HG02852 (cell line): ENCODE measurements around the gene LMF2.
"Not testable (repeated sequence)": the region's sequence is repeated elsewhere in the genome, so short reads cannot be mapped to it uniquely, and the experiment has no call there.

ENCODE experiments used
- ATAC-seq: cut with Tn5 transposase; IDR thresholded peaks from one replicate; pipeline ENCODE4 v1.9.1; 2021; ENCODE audit warnings: mild to moderate bottlenecking, moderate library complexity; ENCODE audit not compliant: unreplicated experiment

The LMF2 gene

DNA sequence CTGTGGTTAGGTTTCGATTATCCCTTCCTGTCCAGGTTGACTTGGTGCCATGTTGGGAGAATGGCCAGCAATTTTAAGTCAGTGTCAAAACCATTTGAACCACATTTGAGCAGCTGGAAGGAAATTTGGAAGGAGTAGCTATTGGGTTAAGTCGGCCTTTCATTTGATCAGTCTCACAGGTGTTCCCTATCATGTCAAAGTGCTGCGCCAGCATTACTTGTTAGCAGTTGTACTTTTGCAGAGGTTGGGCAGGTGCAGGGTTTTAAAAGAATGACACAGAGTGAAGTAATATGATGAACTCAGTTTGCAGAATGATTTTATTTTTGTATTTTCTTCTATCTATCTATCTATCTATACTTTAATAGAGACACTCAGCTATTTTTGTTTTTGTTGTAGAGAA is 28.7 kb upstream of the LMF2 start:
- no peak for ATAC-seq

DNA sequence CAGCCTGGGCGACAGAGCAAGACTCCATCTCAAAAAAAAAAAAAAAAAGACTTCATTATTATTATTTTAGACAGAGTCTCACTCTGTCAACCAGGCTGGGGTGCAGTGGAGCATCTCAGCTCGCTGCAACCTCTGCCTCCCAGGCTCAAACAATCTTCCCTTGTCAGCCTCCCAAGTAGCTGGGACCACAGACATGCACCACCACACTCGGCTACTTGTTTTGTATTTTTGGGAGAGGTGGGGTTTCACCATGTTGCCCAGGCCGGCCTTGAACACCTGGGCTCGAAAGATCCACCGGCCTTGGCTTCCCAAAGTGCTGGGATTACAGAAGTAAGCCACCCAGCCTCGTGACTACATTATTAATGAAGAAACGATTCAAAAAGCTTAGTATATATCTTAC is 27.6 kb upstream of the LMF2 start:
- no peak for ATAC-seq

DNA sequence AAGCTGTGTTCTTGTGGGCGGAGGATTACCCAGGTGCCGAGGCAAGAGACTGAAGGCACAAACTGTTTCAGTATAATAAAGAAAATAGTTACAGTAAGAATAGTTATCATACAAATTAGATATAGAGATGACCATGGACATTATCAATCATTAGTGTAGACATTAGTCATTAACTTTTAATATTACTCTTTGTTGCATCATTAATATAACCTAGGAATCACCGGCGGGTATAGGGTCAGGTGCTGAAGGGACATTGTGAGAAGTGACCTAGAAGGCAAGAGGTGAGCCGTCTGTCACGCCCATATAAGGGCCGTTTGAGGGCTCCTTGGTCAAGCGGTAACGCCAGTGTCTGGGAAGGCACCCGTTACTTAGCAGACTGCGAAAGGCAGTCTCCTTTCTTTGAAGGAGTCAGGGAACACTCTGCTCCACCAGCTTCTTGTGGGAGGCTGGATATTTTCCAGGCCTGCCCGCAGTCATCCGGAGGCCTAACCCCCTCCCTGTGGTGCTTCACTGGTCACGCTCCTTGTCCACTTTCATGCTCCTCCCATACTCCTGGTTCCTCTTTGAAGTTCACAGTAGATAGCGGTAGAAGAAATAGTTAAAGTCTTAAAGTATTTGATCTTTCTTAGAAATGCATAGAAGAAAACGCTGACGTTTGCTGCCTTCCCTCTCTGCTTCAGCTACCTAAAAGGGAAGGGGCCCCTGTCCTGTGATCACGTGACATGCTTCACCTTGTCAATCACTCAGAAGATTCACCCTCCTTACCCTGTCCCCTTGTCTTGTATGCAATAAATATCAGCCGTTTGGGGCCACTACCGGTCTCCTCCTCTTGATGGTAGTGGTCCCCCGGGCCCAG is 26.6 kb upstream of the LMF2 start:
- ATAC-seq, result not testable (repeated sequence)

DNA sequence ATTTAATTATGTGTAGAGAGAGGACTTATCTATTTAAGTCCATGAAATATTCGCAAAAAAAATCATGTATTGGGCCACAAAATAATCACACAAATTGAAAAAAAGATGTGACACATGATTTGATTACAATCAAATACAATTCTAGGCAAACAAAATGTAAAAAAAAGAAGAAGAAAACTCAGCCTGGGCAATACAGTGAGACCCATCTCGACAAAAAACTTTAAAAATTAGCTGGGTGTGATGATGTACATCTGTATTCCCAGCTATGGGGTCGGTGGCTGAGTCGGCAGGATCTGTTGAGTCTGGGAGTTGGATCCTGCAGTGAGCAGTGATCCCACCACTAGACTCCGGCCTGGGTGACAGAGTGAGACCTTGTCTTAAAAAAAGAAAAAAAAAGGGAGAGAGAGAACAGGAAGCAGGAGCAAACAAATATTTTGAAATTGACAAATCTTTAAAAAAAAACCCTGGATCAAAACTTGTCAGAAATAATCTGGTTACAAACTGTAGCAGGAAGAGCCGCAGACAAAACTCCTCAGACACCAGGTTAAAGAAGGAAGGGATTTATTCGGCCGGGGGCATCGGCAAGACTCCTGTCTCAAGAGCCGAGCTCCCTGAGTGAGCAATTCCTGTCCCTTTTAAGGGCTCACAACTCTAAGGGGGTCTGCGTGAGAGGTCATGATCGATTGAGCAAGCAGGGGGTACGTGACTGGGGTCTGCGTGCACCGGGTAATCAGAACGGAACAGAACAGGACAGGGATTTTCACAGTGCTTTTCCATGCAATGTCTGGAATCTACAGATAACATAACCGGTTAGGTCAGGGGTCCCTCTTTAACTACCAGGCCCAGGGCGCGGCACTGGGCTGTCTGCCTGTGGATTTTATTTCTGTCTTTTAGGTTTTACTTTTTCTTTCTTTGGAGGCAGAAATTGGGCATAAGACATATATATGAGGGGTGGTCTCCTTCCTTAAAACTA is 25.6 kb upstream of the LMF2 start:
- no peak for ATAC-seq

DNA sequence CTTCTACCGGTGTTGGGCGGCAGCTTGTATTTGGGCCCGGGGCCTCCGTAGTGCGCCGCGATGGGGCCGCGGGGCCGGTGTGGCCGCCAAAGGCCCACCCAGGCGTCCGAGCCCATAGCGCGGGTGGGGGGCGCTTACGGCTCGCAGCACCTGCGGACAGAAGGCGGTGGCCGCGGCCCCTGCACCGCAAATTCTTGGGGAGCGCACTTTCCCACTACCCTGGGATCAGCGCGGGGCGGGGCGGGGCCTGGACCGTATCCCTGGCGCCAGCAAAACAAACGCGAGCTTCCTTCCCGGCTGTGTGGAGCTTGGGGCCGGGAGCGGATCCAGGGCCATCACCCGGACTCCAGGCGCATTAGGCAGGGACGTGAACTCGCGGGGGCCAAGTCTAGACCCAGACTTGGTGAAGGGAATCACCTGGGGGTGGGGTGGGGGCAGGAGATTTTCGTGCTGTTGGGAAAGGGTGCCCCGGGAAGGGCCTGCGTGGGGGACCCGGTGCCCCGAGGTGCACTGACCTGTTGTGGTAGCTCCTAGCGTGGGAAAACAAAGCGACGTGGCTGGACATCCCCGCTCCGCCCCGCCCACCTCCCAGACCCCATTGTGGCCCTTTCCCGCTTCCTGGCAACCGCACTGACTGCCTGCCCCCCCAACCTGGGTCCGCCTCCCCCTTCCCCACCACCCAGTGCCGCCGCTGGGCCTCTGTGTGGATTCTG is 24.6 kb upstream of the LMF2 start:
- ATAC-seq, result no peak

DNA sequence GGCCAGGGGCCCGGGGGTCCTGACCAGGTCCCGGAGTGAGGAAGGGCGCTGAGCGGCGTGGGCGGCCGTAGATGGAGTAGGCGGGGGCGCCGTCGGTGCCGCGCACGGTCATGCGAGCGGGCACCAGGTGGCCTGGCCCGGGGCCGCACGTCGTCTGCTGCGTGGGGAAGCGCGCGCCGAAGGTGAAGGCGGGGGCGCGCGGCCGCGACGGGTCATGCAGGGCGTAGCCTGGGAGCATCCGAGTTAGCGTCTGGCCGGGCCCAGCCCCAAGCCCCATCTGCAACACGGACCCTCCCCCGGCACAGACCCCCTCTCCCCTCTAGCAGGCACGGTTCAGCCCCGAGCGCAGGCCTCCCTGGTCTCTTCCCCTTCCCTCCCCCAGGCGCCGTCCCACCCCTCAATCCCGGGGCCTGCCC is 24.1 kb upstream of the LMF2 start:
- no peak for ATAC-seq

DNA sequence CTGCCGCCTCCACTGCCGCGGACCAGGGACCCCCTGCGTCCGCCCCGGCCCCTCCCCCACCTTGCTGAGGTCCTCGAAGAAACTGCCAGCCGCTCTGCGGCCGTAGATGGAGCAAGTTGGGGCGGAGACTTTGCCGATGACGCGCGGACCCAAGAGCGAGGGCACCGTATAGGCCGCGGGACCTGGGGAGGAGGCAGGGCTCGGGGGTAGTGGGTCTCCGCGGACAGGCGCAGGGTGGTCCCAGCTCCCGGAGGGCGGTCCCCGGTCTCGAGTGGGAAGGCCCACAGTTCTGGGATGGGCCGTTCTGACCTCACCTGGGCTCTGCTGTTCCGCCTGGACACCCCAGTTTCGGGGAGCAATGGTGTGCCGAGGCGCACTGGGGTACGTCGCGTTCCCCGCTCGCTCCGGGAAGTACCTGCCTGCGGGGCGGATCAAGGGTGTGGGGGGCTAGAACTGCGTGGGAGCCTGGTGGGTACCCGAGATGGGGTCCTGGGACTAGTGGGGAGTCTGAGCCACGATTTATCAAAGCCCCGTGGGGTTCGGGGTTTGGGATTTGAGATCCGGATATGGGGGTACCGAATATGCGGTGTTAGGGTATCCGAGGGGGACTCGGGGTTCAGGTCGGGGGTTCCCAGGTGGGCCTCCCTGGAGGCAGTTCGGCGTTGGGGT is 23.5 kb upstream of the LMF2 start:
- no peak for ATAC-seq

DNA sequence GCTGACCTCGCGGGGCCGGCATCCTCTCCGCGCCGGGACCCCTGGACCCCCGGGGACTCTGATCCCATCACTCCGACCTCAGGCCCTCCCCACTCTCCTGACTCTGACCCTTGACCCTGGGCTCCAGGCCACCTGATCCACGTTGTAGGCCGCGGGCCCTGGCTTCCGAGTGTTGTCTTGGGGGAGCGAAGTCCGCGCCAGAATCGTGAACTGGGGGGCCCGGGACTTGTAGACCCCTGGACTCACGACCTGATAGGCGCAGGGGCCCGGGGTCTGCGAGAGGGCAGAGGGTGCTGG is 23.0 kb upstream of the LMF2 start:
- ATAC-seq, result no peak

DNA sequence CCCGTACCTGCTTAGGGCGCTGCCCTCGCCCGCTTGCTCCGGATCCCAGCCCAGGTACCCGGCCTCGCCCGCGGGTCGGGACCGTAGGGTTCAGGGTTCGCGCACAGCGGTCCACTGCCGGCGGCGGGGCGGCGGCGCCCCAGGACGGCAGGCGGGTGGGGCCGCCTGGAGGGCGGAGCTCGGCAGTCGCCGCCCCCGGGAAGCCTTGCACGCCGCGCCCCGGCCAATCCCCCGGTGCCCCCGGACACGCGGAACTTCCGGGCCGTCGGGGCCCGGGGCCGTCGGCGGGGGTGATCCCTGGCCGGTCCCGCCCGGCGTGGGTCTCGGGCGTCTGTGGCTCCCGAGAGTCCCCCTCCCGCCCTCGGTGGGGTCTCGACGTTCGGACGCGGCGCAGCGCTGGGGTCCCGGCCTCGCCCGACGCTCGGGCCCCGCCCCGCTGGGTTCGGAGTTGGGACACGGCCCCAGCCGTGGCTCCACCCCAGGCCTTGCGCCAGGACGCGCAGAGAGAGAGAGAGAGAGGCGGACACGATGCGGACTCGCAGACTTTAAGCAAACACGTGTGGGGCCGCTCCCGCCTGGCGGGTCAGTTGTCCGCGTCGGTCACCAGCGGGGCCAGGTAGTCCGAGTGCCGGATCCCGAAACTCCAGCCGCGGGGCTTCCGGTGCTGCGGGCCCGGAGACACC is 22.5 kb upstream of the LMF2 start, which contains the start of gene TYMP:
Gene TYMP (minus strand): TSS at position 116 of the 683 bp plus-strand sequence. CDS start 303 bp downstream, outside the sequence.
- peak; percentile 16 for ATAC-seq

DNA sequence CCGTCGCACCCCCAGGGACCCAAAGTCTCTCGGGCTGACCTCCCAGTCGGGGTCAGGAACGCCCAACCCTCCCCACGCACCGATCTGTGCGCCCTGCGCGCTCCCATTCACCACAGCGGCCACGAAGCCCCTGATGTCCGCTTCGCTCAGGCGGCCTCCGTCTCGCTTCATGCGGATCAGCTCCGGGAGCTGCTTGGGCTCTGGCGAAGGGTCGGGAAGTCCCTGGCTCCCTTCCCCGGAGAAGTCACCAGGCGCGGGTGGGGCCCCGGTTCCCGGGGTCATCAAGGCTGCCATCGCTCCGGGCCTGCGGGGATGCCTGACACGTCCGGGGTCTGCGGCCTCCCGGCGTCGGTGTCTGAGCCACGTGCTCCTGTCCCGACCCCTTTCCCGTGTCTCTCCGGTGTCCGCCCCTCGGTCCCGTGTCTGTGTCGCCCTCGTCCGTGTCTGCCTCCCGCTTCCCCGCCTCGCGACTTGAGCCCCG is 22.0 kb upstream of the LMF2 start:
- ATAC-seq, result no peak

DNA sequence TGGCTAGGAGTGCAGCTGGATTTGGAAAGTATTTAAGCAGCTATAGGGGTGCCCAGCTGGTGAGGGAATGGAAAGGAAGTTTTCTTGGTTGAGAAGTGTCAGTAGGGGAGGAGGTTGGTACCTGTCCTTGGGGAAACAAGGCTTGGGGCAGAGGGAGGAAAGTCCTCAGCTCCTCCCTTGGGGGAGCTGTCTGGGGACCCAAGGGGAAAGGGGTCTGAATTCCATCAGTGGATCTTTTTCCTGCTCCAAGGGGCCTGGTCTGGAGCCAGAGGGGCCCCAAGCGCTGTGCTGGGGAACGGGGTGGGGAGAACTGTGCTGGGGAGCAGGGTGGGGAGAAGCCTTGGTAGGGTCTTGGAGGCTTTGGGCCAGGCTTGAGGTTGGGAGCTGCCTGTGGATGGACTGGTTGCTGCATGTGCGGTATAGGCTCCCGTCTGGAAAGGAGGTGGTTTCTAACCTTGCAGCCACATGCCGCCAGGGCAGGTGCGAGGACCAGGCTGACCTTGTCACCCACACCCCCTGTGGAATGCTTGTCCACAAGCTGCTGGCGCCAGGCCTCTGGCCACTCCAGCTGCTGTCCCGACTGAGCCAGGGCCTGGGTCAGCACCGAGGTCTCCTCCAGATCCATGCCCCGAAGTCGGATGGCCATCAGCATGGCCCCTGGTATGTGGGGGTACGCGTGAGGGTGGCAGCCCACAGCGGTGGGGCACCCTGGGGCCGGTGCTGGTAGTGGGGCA is 21.3 kb upstream of the LMF2 start:
- ATAC-seq, result no peak

DNA sequence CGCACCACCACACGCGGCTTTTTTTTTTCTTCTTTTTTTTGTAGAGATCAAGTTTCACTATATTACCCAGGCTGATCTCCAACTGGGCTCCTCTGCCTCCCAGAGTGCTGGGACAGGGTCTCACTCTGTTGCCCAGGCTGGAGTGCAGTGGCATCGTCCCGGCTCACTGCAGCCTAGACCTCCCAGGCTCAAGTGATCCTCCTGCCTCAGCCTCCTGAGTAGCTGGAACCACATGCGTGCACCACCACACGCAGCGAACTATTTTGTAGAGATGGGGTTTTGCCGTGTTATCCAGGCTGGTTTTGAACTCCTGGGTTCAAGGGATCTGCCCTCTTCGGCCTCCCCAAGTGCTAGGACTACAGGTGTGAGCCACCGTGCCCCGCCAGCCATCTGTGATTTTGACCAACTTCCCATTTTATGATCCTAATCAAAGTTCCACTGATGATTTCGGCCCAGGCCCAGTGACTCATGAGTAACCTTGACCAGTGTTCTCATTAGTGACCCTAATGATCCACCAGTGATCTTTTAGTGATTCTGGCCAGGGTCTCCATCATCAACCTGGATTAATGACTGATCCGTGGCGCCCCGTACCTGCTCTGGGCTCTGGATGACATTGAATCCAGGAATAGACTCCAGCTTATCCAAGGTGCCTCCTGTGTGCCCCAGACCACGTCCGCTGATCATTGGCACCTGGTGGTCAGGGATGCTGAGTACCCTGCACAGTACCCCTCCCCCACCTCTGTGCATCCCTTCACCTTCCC is 20.6 kb upstream of the LMF2 start:
- ATAC-seq, result no peak

DNA sequence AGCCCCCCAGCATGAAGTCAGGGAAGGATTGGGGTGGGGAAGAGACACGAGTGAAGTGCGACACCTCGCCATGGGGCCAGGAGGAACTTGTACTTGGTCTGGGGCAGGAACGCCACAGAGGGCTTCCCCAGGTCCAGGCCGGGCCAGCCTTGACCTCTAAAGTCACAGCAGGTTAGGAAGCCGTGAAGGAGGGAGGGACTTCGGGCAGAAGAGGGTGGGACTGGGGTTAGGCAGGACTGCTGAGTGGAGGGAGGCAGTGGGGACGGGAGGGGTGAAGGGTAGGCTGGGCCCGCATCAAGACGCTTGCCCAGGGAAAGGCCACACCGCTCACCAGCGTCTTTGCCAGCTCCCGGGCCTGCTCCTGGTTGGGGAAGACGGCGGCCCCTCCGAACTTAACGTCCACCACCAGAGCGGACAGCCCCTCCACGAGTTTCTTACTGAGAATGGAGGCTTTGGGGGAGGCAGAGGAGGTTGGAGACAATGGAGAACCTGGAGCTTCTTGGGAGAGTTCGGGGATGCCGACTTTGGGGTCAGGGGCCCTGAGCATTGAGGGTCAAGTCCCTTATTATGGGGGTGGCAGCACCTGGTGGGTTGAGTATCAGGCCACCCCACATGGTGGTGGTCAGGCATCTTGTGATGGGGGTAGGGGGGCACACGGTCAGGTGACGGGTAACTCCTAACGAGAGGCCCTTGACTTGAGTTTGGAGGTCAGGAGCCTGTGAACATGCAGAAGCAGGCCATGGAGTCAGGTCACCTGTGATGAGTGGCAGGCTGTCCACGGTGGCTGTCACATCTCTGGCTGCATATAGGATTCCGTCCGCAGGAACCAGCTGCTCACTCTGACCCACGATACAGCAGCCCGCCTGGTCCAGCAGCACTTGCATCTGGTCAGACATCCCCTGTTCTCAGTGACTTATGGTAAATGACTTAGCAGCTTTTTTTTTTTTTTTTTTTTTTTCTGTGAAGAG is 19.6 kb upstream of the LMF2 start:
- no peak for ATAC-seq

DNA sequence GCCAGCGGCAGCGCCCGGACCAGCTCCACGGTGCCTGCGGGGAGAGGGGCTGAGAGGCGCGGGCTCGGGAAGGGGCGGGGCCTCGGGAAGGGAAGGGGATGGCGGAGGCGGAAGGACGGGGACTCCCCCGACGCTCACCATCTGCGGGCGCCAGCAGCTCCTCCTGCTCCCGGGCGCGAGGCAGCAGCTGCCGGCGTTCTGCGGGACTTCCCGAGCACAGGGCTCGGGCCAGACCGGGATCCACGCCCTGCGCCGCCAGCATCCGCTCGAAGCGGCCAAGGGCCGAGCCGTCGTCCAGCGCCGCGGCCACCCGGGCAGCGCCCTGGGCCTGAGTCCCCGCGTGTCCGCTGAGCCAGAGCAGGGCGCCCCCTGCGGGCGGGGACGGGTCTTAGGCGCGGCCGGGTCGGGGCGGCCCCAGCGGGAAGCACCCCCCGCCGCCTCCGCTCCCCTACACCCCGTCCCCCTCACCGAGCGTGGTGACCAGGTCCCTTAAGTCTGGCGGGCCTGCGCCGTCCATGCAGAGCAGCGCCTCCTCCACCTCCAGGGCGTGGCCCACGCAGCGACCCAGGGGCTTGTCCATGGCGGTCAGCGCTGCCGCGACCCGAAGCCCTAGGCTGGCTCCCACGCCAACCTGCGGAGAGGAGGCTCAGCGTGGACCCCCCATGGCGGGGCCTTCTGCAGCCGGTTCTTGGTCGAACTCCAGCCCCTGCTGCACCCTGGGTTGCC is 18.8 kb upstream of the LMF2 start:
- peak; percentile 23 for ATAC-seq

DNA sequence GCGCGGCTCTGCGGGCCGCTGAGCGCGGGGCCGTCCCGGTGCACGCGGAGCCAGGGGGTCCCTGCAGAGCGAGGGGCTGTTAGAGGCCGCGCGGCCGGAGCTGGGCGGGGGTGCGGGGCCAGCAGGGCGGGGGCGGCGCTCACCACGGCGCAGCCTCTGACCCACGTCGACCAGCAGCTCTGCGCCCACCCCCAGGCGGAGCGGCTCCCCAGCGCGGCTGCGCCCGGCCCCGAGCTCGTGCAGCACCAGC is 18.3 kb upstream of the LMF2 start:
- ATAC-seq, result peak; percentile 16

DNA sequence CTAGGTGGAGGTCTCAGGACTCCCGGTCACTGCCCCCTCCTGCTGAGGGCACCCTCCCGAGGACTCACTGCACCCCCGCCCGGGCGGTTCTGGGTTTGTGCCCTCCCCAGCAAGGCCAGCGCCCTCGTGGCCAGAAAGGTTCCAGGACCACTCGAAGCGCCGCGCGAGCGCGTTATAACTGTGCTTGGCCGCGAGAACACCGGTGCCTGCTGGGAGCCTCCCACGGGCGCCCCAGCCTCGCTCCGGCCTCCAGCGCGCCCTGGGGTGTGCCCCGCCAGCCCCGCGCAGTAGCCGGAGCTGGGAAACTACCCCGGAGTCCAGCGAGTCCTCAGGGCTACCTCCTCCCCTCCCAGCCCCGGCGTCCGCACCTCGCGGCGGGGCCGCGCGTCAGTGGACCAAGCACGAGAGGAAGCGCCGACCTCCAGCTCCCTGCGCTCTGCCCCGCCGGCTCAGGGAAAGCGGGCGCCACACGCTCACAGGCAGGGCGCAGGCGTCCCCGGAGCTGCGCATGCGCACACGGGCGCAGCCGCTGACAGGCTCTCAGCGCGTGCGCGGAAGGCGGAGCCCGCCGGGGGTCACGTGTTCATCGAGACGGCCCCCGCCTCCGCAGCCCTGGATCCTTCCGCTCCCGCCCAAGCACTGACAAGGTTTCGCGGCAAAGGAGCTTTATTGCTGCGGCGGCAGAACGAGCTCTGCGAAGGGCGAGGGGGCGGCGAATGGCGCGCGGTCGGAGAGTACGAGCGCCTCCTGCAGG is 17.8 kb upstream of the LMF2 start, which contains the start of gene SCO2:
Gene SCO2 (minus strand): TSS at position 495 of the 754 bp plus-strand sequence. CDS start 1,187 bp downstream, outside the sequence.
- peak; percentile 41 for ATAC-seq
